RWPE2 (cell line): ENCODE data around the gene SYT6.

Experiments
- ATAC-seq: fragments of 200-7000 bp; cut with Tn5 transposase; 3 replicates; pipeline ENCODE4 v1.9.1; 2021; ENCODE audit warnings: low read depth
- DNase-seq: peaks from one replicate; pipeline ENCODE4 v3.0.0-alpha.2; 2020; ENCODE audit warnings: low spot score
- H3K27ac ChIP-seq: fragments of 450-650 bp; 2 replicates; pipeline ENCODE4 v1.5.1; 2017; ENCODE audit warnings: mild to moderate bottlenecking; ENCODE audit not compliant: poor library complexity, severe bottlenecking
- H3K27me3 ChIP-seq: fragments of 250-450 bp; sonication (Bioruptor Pico); 2 replicates; pipeline ENCODE4 v1.5.1; 2021; ENCODE audit warnings: mild to moderate bottlenecking, moderate library complexity; ENCODE audit not compliant: insufficient read depth, poor library complexity, severe bottlenecking
- H3K36me3 ChIP-seq: fragments of 250-450 bp; sonication (Bioruptor Pico); 2 replicates; pipeline ENCODE4 v1.5.1; 2020; ENCODE audit warnings: low read depth, mild to moderate bottlenecking, moderate library complexity
- H3K4me1 ChIP-seq: fragments of 250-450 bp; sonication (Bioruptor Pico); 2 replicates; pipeline ENCODE4 v1.5.1; 2021; ENCODE audit warnings: mild to moderate bottlenecking, moderate library complexity; ENCODE audit not compliant: insufficient read depth, poor library complexity, severe bottlenecking
- H3K4me3 ChIP-seq: fragments of 250-450 bp; sonication (Bioruptor Pico); 2 replicates; pipeline ENCODE4 v1.5.1; 2021; ENCODE audit warnings: mild to moderate bottlenecking, moderate library complexity; ENCODE audit not compliant: severe bottlenecking
- H3K9me3 ChIP-seq: fragments of 250-450 bp; sonication (Bioruptor Pico); 2 replicates; pipeline ENCODE4 v1.5.1; 2021; ENCODE audit warnings: mild to moderate bottlenecking, moderate library complexity; ENCODE audit not compliant: severe bottlenecking
- CTCF ChIP-seq: fragments of 450-650 bp; IDR thresholded peaks from one replicate; pipeline ENCODE4 v1.5.1; 2017; ENCODE audit warnings: mild to moderate bottlenecking, moderate library complexity; ENCODE audit not compliant: poor library complexity, severe bottlenecking

The SYT6 gene

GRCh38 chr1:114130846-114131525 is 22.7 kb downstream of the SYT6 start:
- H3K4me3 ChIP-seq, result no peak overlapping the region
- TF ChIP-seq CTCF, result no peak
- no peaks in the 10 kb centered on the region for H3K9me3 ChIP-seq
- no peaks in the 10 kb centered on the region for H3K36me3 ChIP-seq
- H3K27me3 ChIP-seq, result peaks cover 4% of the 10 kb centered on the region
- H3K4me1 ChIP-seq, result no peaks in the 10 kb centered on the region
- DNase-seq (no peak), ATAC-seq (no peak)
- no peak overlapping the region for H3K27ac ChIP-seq

GRCh38 chr1:114130213-114130612 is 23.5 kb downstream of the SYT6 start:
- no peak for DNase-seq
- Histone ChIP-seq H3K36me3 (no peaks in the 10 kb centered on the region), H3K27me3 (peaks cover 4% of the 10 kb centered on the region), H3K27ac (no peak overlapping the region), H3K9me3 (no peaks in the 10 kb centered on the region), H3K4me3 (no peak overlapping the region), H3K4me1 (no peaks in the 10 kb centered on the region)
- TF ChIP-seq CTCF, result no peak
- no peak for ATAC-seq

GRCh38 chr1:114128293-114128692 is 25.4 kb downstream of the SYT6 start:
- Histone ChIP-seq H3K9me3 (no peaks in the 10 kb centered on the region), H3K27me3 (no peaks in the 10 kb centered on the region), H3K36me3 (no peaks in the 10 kb centered on the region), H3K4me1 (no peaks in the 10 kb centered on the region), H3K4me3 (no peak overlapping the region), H3K27ac (no peak overlapping the region)
- no peak for DNase-seq
- ATAC-seq, result no peak
- no peak for TF ChIP-seq CTCF

GRCh38 chr1:114126261-114127095 is 27.2 kb downstream of the SYT6 start:
- DNase-seq, result no peak
- no peak for ATAC-seq

More at GRCh38 chr1:114126261-114127095, 27.2 kb downstream of the SYT6 start:
- H3K4me3 ChIP-seq, result no peak overlapping the region
- no peak overlapping the region for H3K27ac ChIP-seq
- H3K4me1 ChIP-seq, result no peaks in the 10 kb centered on the region
- H3K36me3 ChIP-seq, result no peaks in the 10 kb centered on the region
- no peaks in the 10 kb centered on the region for H3K9me3 ChIP-seq
- no peaks in the 10 kb centered on the region for H3K27me3 ChIP-seq
- no peak for TF ChIP-seq CTCF
